OCI-LY1 (cell line): ENCODE measurements around the gene AP2M1.
A peak's percentile ranks its signal among the peaks of the same experiment; 100 is the strongest.

Experiments
- H2AFZ ChIP-seq: fragments of 200-600 bp; sonication (generic), shearing (Covaris generic); 2 replicates; pipeline ENCODE4 v1.6.0; 2014; ENCODE audit warnings: antibody characterized with exemption, mild to moderate bottlenecking, low read length
- H3F3A ChIP-seq: fragments of 200-600 bp; sonication (generic), shearing (Covaris generic); 2 replicates; pipeline ENCODE4 v1.6.0; 2014; ENCODE audit warnings: mild to moderate bottlenecking, antibody characterized with exemption, low read length, moderate library complexity; ENCODE audit not compliant: insufficient read depth
- H3K27ac ChIP-seq: fragments of 200-600 bp; sonication (generic); 2 replicates; pipeline ENCODE4 v1.5.1; 2014; ENCODE audit warnings: low read length, mixed run types, mild to moderate bottlenecking, low read depth; ENCODE audit not compliant: poor library complexity, severe bottlenecking
- H3K27me3 ChIP-seq: fragments of 200-600 bp; sonication (generic); 2 replicates; pipeline ENCODE4 v1.6.0; 2014; ENCODE audit warnings: antibody characterized with exemption, mild to moderate bottlenecking, low read length, moderate library complexity; ENCODE audit not compliant: insufficient read depth
- H3K36me3 ChIP-seq: fragments of 200-600 bp; sonication (generic); 2 replicates; pipeline ENCODE4 v1.6.1; 2014; ENCODE audit warnings: mild to moderate bottlenecking, antibody characterized with exemption, low read length, moderate library complexity, mixed read lengths; ENCODE audit not compliant: insufficient read depth
- H3K4me1 ChIP-seq: fragments of 200-600 bp; sonication (generic); 2 replicates; pipeline ENCODE4 v1.5.1; 2014; ENCODE audit warnings: mild to moderate bottlenecking, low read length, moderate library complexity; ENCODE audit not compliant: insufficient read depth, severe bottlenecking
- H3K4me2 ChIP-seq: fragments of 200-600 bp; sonication (generic), shearing (Covaris generic); 2 replicates; pipeline ENCODE4 v1.6.1; 2014; ENCODE audit warnings: low read length
- H3K4me3 ChIP-seq: fragments of 200-600 bp; sonication (generic); 2 replicates; pipeline ENCODE4 v1.5.1; 2014; ENCODE audit warnings: low read length, low read depth, mild to moderate bottlenecking, mixed read lengths; ENCODE audit not compliant: poor library complexity, severe bottlenecking
- H3K79me2 ChIP-seq: fragments of 200-600 bp; shearing (Covaris generic); 2 replicates; pipeline ENCODE4 v1.6.1; 2016; ENCODE audit warnings: mixed run types, low read length, mixed read lengths; ENCODE audit not compliant: insufficient read depth
- H3K9ac ChIP-seq: fragments of 200-600 bp; sonication (generic), shearing (Covaris generic); 2 replicates; pipeline ENCODE4 v1.6.1; 2014; ENCODE audit warnings: mild to moderate bottlenecking, low read length, mixed read lengths
- H3K9me2 ChIP-seq: fragments of 200-600 bp; sonication (generic), shearing (Covaris generic); 2 replicates; pipeline ENCODE4 v1.6.1; 2014; ENCODE audit warnings: low read depth, mild to moderate bottlenecking, low read length, mixed read lengths
- H3K9me3 ChIP-seq: fragments of 200-600 bp; shearing (Covaris generic); 2 replicates; pipeline ENCODE4 v1.6.1; 2014; ENCODE audit warnings: low read length, mixed read lengths
- H4K20me1 ChIP-seq: fragments of 200-600 bp; sonication (generic), shearing (Covaris generic); 2 replicates; pipeline ENCODE4 v1.6.0; 2016; ENCODE audit warnings: mild to moderate bottlenecking, low read length; ENCODE audit not compliant: insufficient read depth
- EZH2 ChIP-seq: fragments of 200-600 bp; sonication (generic), shearing (Covaris generic); IDR thresholded peaks from 2 replicates; pipeline ENCODE4 v1.8.0; 2017; ENCODE audit warnings: borderline replicate concordance, mixed run types, mild to moderate bottlenecking, antibody characterized with exemption, low read length, moderate library complexity, mixed read lengths
- TF ChIP-seq, protein P1 (sequence below): fragments of 200-600 bp; sonication (generic), shearing (Covaris generic); IDR thresholded peaks from 2 replicates; pipeline ENCODE4 v1.5.1; 2017; ENCODE audit warnings: mild to moderate bottlenecking, antibody characterized with exemption, low read length, moderate library complexity, mixed read lengths

The AP2M1 gene

DNA sequence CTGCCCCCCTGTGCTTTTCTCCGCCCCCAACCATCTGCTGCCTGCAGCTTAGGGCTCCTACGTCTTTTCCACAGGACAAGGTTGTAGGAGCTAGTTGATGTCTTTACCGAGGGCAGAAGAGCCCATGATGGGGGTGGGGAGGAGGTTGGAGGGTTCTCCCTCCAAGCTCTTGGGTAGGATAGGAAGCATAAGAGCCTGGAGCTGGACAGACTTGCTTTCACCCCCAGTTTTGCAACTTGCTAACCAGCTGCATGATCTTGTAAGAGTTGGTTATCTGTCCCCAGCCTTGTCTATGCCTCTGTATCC lies 12.2 kb downstream of the AP2M1 start:
- H3K27ac ChIP-seq, result no peak overlapping the region
- peak overlapping the region; percentile 83 for H3K9ac ChIP-seq
- no peaks in the 10 kb centered on the region for H3K9me3 ChIP-seq
- H3F3A ChIP-seq, result no peaks in the 10 kb centered on the region
- H3K27me3 ChIP-seq, result no peaks in the 10 kb centered on the region
- H3K79me2 ChIP-seq, result peaks cover 16% of the 10 kb centered on the region
- peaks cover 24% of the 10 kb centered on the region for H3K4me1 ChIP-seq
- TF ChIP-seq EZH2, result no peak
- TF ChIP-seq, protein P1, sequence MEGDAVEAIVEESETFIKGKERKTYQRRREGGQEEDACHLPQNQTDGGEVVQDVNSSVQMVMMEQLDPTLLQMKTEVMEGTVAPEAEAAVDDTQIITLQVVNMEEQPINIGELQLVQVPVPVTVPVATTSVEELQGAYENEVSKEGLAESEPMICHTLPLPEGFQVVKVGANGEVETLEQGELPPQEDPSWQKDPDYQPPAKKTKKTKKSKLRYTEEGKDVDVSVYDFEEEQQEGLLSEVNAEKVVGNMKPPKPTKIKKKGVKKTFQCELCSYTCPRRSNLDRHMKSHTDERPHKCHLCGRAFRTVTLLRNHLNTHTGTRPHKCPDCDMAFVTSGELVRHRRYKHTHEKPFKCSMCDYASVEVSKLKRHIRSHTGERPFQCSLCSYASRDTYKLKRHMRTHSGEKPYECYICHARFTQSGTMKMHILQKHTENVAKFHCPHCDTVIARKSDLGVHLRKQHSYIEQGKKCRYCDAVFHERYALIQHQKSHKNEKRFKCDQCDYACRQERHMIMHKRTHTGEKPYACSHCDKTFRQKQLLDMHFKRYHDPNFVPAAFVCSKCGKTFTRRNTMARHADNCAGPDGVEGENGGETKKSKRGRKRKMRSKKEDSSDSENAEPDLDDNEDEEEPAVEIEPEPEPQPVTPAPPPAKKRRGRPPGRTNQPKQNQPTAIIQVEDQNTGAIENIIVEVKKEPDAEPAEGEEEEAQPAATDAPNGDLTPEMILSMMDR, result no peak
- no peaks in the 10 kb centered on the region for H3K9me2 ChIP-seq
- peak overlapping the region; percentile 80 for H3K4me2 ChIP-seq
- H3K4me3 ChIP-seq, result peak overlapping the region; percentile 79
- no peak overlapping the region for H2AFZ ChIP-seq
- H4K20me1 ChIP-seq, result 0 out of 2 replicates have a peak, but pooled peaks cover 2% of the 10 kb centered on the region
- peaks cover 71% of the 10 kb centered on the region for H3K36me3 ChIP-seq

DNA sequence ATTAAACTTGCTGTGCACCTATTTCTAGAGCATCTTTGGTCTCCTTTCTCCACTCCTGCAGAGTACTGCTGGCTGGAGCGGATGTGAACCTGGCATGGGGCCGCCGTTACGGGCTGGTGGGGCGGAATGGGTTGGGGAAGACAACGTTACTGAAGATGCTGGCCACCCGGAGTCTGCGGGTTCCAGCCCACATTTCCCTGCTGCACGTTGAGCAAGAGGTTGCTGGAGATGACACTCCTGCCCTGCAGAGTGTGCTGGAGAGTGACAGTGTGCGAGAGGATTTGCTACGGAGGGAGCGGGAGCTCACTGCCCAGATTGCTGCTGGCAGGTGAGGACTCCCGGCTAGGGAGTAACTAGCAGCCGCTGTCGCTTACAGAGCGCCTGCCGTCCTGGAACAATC lies 13.4 kb downstream of the AP2M1 start:
- Histone ChIP-seq H3K27me3 (no peaks in the 10 kb centered on the region), H3K9me3 (no peaks in the 10 kb centered on the region), H3K9me2 (no peaks in the 10 kb centered on the region), H3K36me3 (peaks cover 71% of the 10 kb centered on the region), H3K4me2 (no peak overlapping the region), H4K20me1 (0 out of 2 replicates have a peak, but pooled peaks cover 2% of the 10 kb centered on the region), H3K79me2 (peaks cover 16% of the 10 kb centered on the region), H3K4me1 (peaks cover 24% of the 10 kb centered on the region), H3K27ac (no peak overlapping the region), H3F3A (no peaks in the 10 kb centered on the region), H3K9ac (no peak overlapping the region), H2AFZ (no peak overlapping the region), H3K4me3 (no peak overlapping the region)
- TF ChIP-seq, protein P1, result no peak
- TF ChIP-seq EZH2, result no peak

DNA sequence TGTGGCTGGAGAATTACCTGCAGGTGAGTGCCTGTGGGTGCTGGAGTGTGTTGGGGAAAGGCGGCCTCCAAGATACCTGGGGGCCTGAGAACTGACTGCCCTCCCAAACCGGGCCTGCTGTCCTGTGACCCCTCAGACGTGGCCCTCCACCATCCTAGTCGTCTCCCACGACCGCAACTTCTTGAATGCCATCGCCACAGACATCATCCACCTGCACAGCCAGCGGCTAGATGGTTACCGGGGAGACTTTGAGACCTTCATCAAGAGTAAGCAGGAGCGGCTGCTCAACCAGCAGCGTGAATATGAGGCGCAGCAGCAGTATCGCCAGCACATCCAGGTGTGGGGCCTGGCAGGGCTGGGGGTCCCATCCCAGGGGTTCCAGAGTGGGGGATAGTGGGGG lies 14.8 kb downstream of the AP2M1 start:
- no peaks in the 10 kb centered on the region for H3K27me3 ChIP-seq
- H3K36me3 ChIP-seq, result peaks cover 71% of the 10 kb centered on the region
- no peaks in the 10 kb centered on the region for H3K9me2 ChIP-seq
- no peak for TF ChIP-seq EZH2
- TF ChIP-seq, protein P1, result no peak
- no peaks in the 10 kb centered on the region for H3F3A ChIP-seq
- no peak overlapping the region for H3K4me3 ChIP-seq
- no peak overlapping the region for H3K9ac ChIP-seq
- H4K20me1 ChIP-seq, result 0 out of 2 replicates have a peak, but pooled peaks cover 2% of the 10 kb centered on the region
- H2AFZ ChIP-seq, result no peak overlapping the region
- H3K4me2 ChIP-seq, result no peak overlapping the region
- H3K9me3 ChIP-seq, result no peaks in the 10 kb centered on the region
- H3K27ac ChIP-seq, result no peak overlapping the region
- H3K4me1 ChIP-seq, result peaks cover 24% of the 10 kb centered on the region
- peaks cover 16% of the 10 kb centered on the region for H3K79me2 ChIP-seq
